Testis (tissue), 2 donors: ENCODE data around the gene NDUFA7.

ENCODE experiments used
- CTCF ChIP-seq, 3 experiments: fragments of 450-650 bp in 2 of 3; fragments of 200-600 bp in 1 of 3; sonication (generic) in 1 of 3; IDR thresholded peaks; one replicate each; pipeline ENCODE4 v1.5.1; 2016 to 2019; ENCODE audit warnings: antibody characterized with exemption in 3 of 3, mild to moderate bottlenecking in 2 of 3, moderate library complexity in 1 of 3
- POLR2A ChIP-seq: fragments of 450-650 bp; IDR thresholded peaks from one replicate; pipeline ENCODE4 v1.6.1; 2017; ENCODE audit warnings: antibody characterized with exemption, mild to moderate bottlenecking, moderate library complexity

GRCh38 chr19:8329996-8330395 lies 8.8 kb upstream of the NDUFA7 start:
- no peak for TF ChIP-seq CTCF (IDR thresholded peaks at IDR 0.05)
- TF ChIP-seq POLR2A, result no peak
